OCI-LY1 (cell line): ENCODE measurements around the gene PTPRA.

Experiments used
- EZH2 ChIP-seq: fragments of 200-600 bp; sonication (generic), shearing (Covaris generic); IDR thresholded peaks from 2 replicates; pipeline ENCODE4 v1.8.0; 2017; ENCODE audit warnings: borderline replicate concordance, mixed run types, mild to moderate bottlenecking, antibody characterized with exemption, low read length, moderate library complexity, mixed read lengths
- TF ChIP-seq, protein P1 (sequence below): fragments of 200-600 bp; sonication (generic), shearing (Covaris generic); IDR thresholded peaks from 2 replicates; pipeline ENCODE4 v1.5.1; 2017; ENCODE audit warnings: mild to moderate bottlenecking, antibody characterized with exemption, low read length, moderate library complexity, mixed read lengths

DNA sequence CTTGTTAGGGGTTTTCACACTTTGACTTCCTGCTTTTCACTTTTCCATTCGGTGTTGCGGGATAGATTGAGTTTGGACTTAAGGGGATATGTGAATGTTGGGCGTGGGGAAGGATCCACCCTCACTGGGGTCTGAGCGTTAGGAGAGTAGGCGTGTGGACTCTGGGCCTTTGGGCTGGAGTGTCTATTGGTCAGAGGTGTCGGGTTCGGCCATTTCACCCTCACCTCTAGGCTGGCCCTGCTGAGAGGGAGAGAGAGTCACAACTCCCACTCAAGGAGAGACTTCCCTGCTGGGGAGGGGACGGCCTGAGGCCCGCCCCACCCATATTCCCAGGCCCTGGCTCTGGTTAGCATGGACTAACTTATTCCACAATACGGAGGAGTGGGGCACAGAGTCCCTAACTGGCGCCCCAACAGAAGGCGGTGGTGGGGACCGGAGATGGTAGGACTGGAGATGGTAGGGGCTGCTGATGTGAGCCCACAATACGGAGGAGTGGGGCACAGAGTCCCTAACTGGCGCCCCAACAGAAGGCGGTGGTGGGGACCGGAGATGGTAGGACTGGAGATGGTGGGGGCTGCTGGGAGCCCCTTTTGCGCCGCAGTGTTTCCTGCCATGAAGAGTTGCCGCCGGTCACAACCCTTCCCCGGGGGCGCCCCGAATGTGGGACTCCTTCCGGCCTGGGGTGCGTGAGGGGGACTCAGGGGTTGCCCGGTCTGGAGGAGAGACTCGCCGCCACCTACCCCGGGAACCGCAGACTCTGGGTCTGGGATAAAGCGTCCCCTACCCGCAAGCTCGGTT lies 1.4 kb upstream of the PTPRA start:
- TF ChIP-seq, protein P1, sequence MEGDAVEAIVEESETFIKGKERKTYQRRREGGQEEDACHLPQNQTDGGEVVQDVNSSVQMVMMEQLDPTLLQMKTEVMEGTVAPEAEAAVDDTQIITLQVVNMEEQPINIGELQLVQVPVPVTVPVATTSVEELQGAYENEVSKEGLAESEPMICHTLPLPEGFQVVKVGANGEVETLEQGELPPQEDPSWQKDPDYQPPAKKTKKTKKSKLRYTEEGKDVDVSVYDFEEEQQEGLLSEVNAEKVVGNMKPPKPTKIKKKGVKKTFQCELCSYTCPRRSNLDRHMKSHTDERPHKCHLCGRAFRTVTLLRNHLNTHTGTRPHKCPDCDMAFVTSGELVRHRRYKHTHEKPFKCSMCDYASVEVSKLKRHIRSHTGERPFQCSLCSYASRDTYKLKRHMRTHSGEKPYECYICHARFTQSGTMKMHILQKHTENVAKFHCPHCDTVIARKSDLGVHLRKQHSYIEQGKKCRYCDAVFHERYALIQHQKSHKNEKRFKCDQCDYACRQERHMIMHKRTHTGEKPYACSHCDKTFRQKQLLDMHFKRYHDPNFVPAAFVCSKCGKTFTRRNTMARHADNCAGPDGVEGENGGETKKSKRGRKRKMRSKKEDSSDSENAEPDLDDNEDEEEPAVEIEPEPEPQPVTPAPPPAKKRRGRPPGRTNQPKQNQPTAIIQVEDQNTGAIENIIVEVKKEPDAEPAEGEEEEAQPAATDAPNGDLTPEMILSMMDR = no peak
- TF ChIP-seq EZH2 = no peak
